HTR-8/SVneo (cell line): ENCODE measurements around the gene TMEM39A.

ENCODE experiments used
- DNase-seq: peaks from one replicate; pipeline ENCODE4 v3.0.0; 2011; ENCODE audit warnings: low spot score, mixed read lengths; ENCODE audit not compliant: insufficient read length
- FAIRE-seq: peaks from 2 replicates; lab custom pipeline; 2011; peaks lifted over from hg19 to GRCh38; lab: Jason Lieb, UNC

The TMEM39A gene

GRCh38 chr3:119463171-119464169 lies at the start of gene TMEM39A:
Gene TMEM39A, minus strand, starts transcription at chr3:119463615. Its CDS starts 1,541 bp downstream, at chr3:119462074.
- FAIRE-seq (peak; percentile 99), DNase-seq (peak; percentile 99)

GRCh38 chr3:119510690-119511089 lies 47.3 kb upstream of the TMEM39A start:
- DNase-seq (no peak), FAIRE-seq (no peak)

DNA sequence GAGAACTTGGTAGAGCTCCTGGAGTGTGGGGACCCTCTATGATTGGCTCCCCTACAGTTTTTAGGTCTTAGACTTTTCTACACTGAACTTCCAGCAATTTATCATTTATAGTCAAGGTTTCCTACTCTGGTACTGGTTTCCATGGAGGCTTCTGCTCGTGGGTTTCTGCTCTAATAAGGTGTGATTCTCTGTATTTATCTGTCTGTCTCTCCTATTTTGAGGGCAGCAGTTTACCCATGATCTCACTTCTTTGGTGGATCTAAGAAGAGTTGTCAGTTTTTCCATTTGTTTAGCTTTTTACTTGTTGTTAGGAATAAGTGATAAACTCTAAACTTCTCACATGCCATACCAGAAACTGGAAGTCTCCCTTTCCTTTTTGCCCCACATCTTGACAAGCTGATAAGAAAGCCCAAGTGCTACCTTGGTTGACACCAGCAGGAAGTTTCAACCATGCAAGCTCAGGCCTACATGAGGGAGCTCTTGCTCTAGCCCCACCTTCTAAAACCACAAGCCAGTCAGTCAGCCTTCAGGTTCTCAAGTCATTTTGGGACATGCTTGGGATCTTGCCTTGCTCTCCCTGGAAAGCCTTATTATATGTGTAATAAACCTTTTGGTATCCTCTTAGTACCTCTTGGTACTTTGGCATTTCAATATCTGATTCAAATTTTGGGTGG lies 44.9 kb upstream of the TMEM39A start:
- DNase-seq = no peak
- FAIRE-seq = no peak

DNA sequence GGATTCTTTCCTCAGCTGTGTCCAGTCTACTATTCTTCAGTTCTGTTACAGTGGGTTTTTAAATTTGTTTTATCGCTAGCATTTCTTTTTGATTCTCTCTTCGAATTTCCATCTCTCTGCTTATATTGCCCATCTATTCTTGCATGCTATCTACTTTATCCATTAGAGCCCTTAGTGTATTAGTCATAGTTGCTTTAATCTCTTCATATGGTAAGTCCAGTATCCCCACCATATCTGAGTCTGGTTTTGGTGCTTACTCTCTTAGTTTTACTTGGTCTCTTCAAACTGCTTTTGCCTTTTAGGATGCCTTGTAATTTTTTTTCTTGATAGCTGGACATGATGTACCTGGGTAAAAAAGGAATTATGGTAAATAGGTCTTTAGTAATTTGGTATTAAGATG lies 44.0 kb upstream of the TMEM39A start:
- DNase-seq = no peak
- no peak for FAIRE-seq

GRCh38 chr3:119506631-119507030 lies 43.2 kb upstream of the TMEM39A start:
- FAIRE-seq = no peak

GRCh38 chr3:119500901-119501300 lies 37.5 kb upstream of the TMEM39A start:
- FAIRE-seq (no peak), DNase-seq (no peak)

More at GRCh38 chr3:119506631-119507030, 43.2 kb upstream of the TMEM39A start:
- no peak for DNase-seq

GRCh38 chr3:119500265-119500664 lies 36.9 kb upstream of the TMEM39A start:
- no peak for FAIRE-seq

GRCh38 chr3:119498186-119499011 lies 35.0 kb upstream of the TMEM39A start, which contains the start of gene TIMMDC1:
Gene TIMMDC1, plus strand, starts transcription at chr3:119498547. Its CDS starts 187 bp downstream, at chr3:119498734.
- peak; percentile 72 for FAIRE-seq
- DNase-seq = peak; percentile 97

More at GRCh38 chr3:119500265-119500664, 36.9 kb upstream of the TMEM39A start:
- no peak for DNase-seq

DNA sequence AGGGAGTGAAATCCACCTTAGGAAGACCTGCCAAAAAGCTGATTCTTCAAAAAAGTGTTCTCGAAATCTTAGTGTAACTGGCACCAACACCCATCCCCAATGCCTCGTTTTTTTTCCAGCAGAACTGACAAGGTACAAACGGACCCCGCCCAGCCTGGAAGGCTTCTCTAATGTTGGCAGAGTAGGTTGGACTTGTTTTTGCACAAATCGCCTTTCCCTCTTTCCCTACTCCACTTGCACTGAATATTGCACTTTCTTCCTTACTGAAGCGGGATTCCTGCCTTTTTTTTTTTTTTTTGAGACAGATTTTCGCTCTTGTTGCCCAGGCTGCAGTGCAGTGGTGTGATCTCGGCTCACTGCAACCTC lies 34.4 kb upstream of the TMEM39A start:
- DNase-seq (no peak), FAIRE-seq (no peak)

- no peak for DNase-seq
- no peak for FAIRE-seq
Measured at GRCh38 chr3:119494597-119494996, 31.2 kb upstream of the TMEM39A start.

GRCh38 chr3:119492810-119493209 lies 29.4 kb upstream of the TMEM39A start:
- FAIRE-seq (no peak), DNase-seq (no peak)

DNA sequence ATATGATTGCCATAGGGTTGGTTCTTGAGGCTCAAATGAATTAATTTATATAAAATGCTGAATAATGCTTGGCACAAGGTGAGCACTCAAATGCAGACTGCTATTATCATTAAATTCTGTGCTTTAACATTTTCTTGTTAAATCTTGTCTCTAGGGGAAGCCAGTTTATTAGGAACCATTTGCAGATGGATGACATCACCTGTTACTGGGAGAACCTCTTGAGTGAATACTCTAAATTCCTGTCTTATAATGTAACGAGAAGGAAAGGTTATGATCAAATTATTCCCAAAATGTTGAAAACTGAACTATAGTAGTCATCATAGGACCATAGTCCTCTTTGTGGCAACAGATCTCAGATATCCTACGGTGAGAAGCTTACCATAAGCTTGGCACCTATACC lies 28.7 kb upstream of the TMEM39A start:
- no peak for FAIRE-seq
- DNase-seq = no peak

DNA sequence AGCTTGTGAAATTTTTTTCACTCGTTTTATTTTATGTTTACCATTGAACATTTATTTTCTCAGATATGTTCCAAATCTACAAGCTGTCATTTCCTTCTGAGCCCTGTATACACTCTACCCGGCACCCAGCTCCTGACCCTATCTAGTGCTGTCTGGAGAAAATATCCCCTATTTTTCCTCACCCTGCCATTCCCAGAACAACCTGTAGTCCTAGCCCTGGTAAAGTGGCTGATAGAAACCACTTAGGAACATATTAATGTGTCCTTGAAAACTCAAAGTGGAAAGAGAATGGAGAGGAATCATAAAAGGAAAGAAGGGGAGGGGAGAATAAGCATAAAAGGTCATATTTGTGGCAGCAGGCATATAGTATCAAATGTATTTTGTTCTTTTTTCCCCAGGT lies 26.7 kb upstream of the TMEM39A start:
- FAIRE-seq (no peak), DNase-seq (no peak)

DNA sequence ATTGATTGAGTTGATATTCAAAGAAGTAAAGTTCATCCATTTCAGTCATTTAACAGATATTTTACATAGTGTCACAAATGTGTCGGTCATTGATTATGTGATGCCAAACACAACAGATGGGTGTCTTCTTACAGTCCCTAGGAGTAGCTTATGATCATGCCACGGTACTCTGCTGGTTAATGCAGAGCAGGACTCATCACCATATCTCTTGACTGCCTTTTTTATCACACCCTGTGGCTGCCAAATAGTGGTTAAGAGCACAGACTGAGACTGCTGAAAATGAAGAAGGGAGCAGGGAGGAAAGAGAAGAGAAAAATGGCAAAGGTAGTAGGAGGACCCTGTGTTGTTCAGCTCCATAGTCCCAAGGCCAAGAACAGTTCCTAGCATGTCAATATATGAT lies 22.1 kb upstream of the TMEM39A start:
- DNase-seq = no peak
- no peak for FAIRE-seq

- DNase-seq (no peak), FAIRE-seq (no peak)
Measured at GRCh38 chr3:119483101-119483500, 19.7 kb upstream of the TMEM39A start.

GRCh38 chr3:119481079-119481478 lies 17.7 kb upstream of the TMEM39A start:
- DNase-seq (no peak), FAIRE-seq (no peak)

GRCh38 chr3:119470866-119471265 lies 7.5 kb upstream of the TMEM39A start:
- no peak for DNase-seq
- FAIRE-seq = no peak

- DNase-seq (peak; percentile 19), FAIRE-seq (no peak)
Measured at GRCh38 chr3:119469418-119470189, 6.2 kb upstream of the TMEM39A start.

DNA sequence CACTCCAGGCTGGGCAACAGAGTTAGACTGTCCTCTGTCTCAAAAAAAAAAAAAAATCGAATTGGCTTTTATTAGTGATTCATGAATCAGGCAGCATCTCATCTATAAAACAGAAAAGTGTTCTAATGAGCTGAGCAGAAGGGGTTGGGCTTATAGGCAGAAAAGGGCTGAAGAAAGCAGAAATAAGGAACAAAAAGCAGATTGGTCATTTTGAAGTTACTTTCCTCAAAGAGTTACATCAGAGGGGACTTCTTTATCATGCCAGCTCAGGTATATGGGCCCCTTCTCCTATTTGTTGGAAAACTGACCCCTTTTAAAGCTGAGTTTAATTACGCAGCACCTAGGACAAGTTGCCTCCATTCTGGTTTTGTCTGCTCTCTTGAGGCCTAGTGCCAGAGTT lies 4.6 kb upstream of the TMEM39A start:
- DNase-seq (no peak), FAIRE-seq (no peak)
